ENCODE results near the gene FN1.

Gene FN1

GRCh38 chr2:215379039-215379438 is 56.8 kb downstream of the FN1 start (continued):
- TF ChIP-seq BCL6B (tag by site-specific recombination; IDR thresholded peaks at IDR 0.05) = no peak

DNA sequence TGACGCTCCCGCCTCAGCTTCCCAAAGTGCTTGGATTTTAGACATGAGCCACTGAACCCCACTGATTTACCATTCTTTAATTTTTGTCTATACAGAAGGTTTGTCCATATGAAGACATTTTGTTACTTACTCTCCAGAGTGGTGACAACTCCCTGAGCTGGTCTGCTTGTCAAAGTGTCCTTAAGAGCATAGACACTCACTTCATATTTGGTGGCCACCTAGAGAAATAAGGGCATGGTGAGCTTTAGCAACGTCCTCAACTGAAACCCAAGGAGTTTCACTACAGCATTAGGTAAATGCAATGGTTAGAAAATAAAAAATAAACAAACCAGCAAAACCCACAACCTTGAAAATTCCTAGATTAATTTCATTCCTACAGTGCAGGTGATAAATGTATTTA is 57.8 kb downstream of the FN1 start:
- Histone ChIP-seq H3K4me3 (ENCODE audit: low read depth, low read length) (no peak overlapping the region), H3K4me1 (ENCODE audit: control insufficient read depth, insufficient read depth, low read length) (no peaks in the 10 kb centered on the region), H3K27ac (ENCODE audit: extremely low read depth, low read depth, low read length) (no peak overlapping the region), H3K36me3 (ENCODE audit: control insufficient read depth in 2 of 2, insufficient read depth in 1 of 2, low read length in 2 of 2) (peaks cover 46 to 92% of the 10 kb centered on the region in 2 experiments), H3K9me3 (ENCODE audit: control insufficient read depth, insufficient read depth, low read depth, low read length) (no peaks in the 10 kb centered on the region)
- TF ChIP-seq SCRT1 (tag by site-specific recombination; IDR thresholded peaks at IDR 0.05; ENCODE audit: borderline replicate concordance) (no peak), ZNF600 (tag by site-specific recombination; IDR thresholded peaks at IDR 0.05) (no peak), ZNF311 (tag by site-specific recombination; IDR thresholded peaks at IDR 0.05; ENCODE audit: borderline replicate concordance) (no peak), ZNF121 (tag by site-specific recombination; IDR thresholded peaks at IDR 0.05) (no peak), ZNF350 (tag by site-specific recombination; IDR thresholded peaks at IDR 0.05) (no peak), ZNF10 (tag by site-specific recombination; IDR thresholded peaks at IDR 0.05) (no peak), ZNF274 (IDR thresholded peaks at IDR 0.05; ENCODE audit: low read length) (no peak), ZNF274 (tag by site-specific recombination; IDR thresholded peaks at IDR 0.05; ENCODE audit: borderline replicate concordance) (no peak), ZSCAN5A (tag by site-specific recombination; IDR thresholded peaks at IDR 0.05) (no peak), HOXC10 (CRISPR knock-in tag; IDR thresholded peaks at IDR 0.05) (no peak), ZNF555 (tag by site-specific recombination; conservative IDR thresholded peaks at IDR 0.05) (no peak), ZNF596 (tag by site-specific recombination; IDR thresholded peaks at IDR 0.05) (no peak), ZNF37A (tag by site-specific recombination; IDR thresholded peaks at IDR 0.05) (no peak), ZNF426 (tag by site-specific recombination; IDR thresholded peaks at IDR 0.05) (no peak)
- TF ChIP-seq, protein P1, sequence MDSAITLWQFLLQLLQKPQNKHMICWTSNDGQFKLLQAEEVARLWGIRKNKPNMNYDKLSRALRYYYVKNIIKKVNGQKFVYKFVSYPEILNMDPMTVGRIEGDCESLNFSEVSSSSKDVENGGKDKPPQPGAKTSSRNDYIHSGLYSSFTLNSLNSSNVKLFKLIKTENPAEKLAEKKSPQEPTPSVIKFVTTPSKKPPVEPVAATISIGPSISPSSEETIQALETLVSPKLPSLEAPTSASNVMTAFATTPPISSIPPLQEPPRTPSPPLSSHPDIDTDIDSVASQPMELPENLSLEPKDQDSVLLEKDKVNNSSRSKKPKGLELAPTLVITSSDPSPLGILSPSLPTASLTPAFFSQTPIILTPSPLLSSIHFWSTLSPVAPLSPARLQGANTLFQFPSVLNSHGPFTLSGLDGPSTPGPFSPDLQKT (IDR thresholded peaks at IDR 0.05; ENCODE audit: borderline replicate concordance, low read depth, low read length) = no peak
- POLR2A ChIA-PET = no interaction called here
- CTCF ChIA-PET = interaction anchor here (0.6 to 0.7 kb wide), 2 partner anchors 92 to 417 kb away, joined by 3 to 4 read pairs; no protein-coding TSS in a partner anchor

- Histone ChIP-seq H3K27ac (ENCODE audit: extremely low read depth, low read depth, low read length) (no peak overlapping the region), H3K36me3 (ENCODE audit: control insufficient read depth in 2 of 2, insufficient read depth in 1 of 2, low read length in 2 of 2) (peaks cover 49 to 91% of the 10 kb centered on the region in 2 experiments), H3K9me3 (ENCODE audit: control insufficient read depth, insufficient read depth, low read depth, low read length) (no peaks in the 10 kb centered on the region), H3K4me3 (ENCODE audit: low read depth, low read length) (no peak overlapping the region), H3K4me1 (ENCODE audit: control insufficient read depth, insufficient read depth, low read length) (no peaks in the 10 kb centered on the region)
- CTCF ChIA-PET = no interaction called here
- POLR2A ChIA-PET = no interaction called here
- TF ChIP-seq KLF7 (tag by site-specific recombination; IDR thresholded peaks at IDR 0.05; ENCODE audit: borderline replicate concordance) = no peak
- TF ChIP-seq, protein P2, sequence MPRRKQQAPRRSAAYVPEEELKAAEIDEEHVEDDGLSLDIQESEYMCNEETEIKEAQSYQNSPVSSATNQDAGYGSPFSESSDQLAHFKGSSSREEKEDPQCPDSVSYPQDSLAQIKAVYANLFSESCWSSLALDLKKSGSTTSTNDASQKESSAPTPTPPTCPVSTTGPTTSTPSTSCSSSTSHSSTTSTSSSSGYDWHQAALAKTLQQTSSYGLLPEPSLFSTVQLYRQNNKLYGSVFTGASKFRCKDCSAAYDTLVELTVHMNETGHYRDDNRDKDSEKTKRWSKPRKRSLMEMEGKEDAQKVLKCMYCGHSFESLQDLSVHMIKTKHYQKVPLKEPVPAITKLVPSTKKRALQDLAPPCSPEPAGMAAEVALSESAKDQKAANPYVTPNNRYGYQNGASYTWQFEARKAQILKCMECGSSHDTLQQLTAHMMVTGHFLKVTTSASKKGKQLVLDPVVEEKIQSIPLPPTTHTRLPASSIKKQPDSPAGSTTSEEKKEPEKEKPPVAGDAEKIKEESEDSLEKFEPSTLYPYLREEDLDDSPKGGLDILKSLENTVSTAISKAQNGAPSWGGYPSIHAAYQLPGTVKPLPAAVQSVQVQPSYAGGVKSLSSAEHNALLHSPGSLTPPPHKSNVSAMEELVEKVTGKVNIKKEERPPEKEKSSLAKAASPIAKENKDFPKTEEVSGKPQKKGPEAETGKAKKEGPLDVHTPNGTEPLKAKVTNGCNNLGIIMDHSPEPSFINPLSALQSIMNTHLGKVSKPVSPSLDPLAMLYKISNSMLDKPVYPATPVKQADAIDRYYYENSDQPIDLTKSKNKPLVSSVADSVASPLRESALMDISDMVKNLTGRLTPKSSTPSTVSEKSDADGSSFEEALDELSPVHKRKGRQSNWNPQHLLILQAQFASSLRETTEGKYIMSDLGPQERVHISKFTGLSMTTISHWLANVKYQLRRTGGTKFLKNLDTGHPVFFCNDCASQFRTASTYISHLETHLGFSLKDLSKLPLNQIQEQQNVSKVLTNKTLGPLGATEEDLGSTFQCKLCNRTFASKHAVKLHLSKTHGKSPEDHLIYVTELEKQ (tag by site-specific recombination; IDR thresholded peaks at IDR 0.05; ENCODE audit: borderline replicate concordance) = no peak
- TF ChIP-seq, protein P3, sequence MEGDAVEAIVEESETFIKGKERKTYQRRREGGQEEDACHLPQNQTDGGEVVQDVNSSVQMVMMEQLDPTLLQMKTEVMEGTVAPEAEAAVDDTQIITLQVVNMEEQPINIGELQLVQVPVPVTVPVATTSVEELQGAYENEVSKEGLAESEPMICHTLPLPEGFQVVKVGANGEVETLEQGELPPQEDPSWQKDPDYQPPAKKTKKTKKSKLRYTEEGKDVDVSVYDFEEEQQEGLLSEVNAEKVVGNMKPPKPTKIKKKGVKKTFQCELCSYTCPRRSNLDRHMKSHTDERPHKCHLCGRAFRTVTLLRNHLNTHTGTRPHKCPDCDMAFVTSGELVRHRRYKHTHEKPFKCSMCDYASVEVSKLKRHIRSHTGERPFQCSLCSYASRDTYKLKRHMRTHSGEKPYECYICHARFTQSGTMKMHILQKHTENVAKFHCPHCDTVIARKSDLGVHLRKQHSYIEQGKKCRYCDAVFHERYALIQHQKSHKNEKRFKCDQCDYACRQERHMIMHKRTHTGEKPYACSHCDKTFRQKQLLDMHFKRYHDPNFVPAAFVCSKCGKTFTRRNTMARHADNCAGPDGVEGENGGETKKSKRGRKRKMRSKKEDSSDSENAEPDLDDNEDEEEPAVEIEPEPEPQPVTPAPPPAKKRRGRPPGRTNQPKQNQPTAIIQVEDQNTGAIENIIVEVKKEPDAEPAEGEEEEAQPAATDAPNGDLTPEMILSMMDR (tag by site-specific recombination; IDR thresholded peaks at IDR 0.05) = no peak
- TF ChIP-seq, protein P4, sequence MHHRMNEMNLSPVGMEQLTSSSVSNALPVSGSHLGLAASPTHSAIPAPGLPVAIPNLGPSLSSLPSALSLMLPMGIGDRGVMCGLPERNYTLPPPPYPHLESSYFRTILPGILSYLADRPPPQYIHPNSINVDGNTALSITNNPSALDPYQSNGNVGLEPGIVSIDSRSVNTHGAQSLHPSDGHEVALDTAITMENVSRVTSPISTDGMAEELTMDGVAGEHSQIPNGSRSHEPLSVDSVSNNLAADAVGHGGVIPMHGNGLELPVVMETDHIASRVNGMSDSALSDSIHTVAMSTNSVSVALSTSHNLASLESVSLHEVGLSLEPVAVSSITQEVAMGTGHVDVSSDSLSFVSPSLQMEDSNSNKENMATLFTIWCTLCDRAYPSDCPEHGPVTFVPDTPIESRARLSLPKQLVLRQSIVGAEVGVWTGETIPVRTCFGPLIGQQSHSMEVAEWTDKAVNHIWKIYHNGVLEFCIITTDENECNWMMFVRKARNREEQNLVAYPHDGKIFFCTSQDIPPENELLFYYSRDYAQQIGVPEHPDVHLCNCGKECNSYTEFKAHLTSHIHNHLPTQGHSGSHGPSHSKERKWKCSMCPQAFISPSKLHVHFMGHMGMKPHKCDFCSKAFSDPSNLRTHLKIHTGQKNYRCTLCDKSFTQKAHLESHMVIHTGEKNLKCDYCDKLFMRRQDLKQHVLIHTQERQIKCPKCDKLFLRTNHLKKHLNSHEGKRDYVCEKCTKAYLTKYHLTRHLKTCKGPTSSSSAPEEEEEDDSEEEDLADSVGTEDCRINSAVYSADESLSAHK (tag by site-specific recombination; IDR thresholded peaks at IDR 0.05) = no peak
- TF ChIP-seq IKZF3 (tag by site-specific recombination; IDR thresholded peaks at IDR 0.05) = no peak
- no peak for TF ChIP-seq ZSCAN16 (tag by site-specific recombination; IDR thresholded peaks at IDR 0.05)
- TF ChIP-seq ZNF394 (tag by site-specific recombination; IDR thresholded peaks at IDR 0.05; ENCODE audit: borderline replicate concordance) = no peak
These were observed 58.6 kb downstream of the FN1 start for GRCh38 chr2:215377283-215377682.
